Left renal pelvis (tissue), 4 donors: ENCODE results near the gene ASH1L. TPM values are rescaled to one million over a fixed set of nuclear protein-coding genes. Genes with fewer than 3 reads are reported as not detected.
A peak's percentile ranks its signal among the peaks of the same experiment; 100 is the strongest.
"Not testable (repeated sequence)": the region's sequence is repeated elsewhere in the genome, so short reads cannot be mapped to it uniquely, and the experiment has no call there.

Source experiments
- DNase-seq, 4 donors: peaks; one replicate each; pipeline ENCODE4 v3.0.0-alpha.2; 2013; ENCODE audit warnings: low read depth in 4 of 4, low spot score in 3 of 4
- polyA plus RNA-seq, 4 donors: library from polyadenylated mRNA; unstranded; fragments of 120-200 nt; gene quantifications; one replicate each; pipeline ENCODE4 v1.2.1, GENCODE V29; 2013; ENCODE audit not compliant: insufficient read length in 4 of 4

The ASH1L gene
- polyA plus RNA-seq, 4 donors, result 38.3 to 45.5 (median 42.3) TPM

- DNase-seq, result peak in 1 of 4 donors; percentile 14
These were observed 623 bp downstream of the ASH1L start for GRCh38 chr1:155561779-155562580.

GRCh38 chr1:155555915-155556314 lies 6.7 kb downstream of the ASH1L start:
- DNase-seq, result no peak

- DNase-seq, result no peak
These were observed 9.3 kb downstream of the ASH1L start for GRCh38 chr1:155553349-155553748.

GRCh38 chr1:155548706-155549105 lies 13.9 kb downstream of the ASH1L start:
- DNase-seq, result no peak

- no peak for DNase-seq
These were observed 22.4 kb downstream of the ASH1L start for GRCh38 chr1:155540000-155540874.

DNA sequence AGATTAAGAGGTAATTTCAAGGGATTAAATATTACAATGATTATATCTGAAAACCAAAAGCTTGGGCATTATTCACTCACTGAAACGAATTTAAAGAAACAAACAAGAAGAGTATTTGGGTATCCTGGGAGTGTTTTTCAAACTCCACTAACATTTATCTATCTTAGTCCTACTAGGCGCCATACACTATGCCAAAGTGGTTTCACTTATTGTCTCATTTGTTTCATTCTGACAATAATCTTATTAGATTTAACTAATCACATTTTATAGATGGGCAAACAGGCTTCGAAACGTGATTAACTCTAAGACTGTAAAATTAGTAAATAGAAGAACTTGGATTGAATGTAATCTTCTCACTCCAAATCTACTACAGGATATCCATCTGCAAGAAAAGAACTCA lies 25.4 kb downstream of the ASH1L start:
- no peak for DNase-seq

GRCh38 chr1:155531624-155532023 lies 31.0 kb downstream of the ASH1L start:
- no peak for DNase-seq

GRCh38 chr1:155529929-155530328 lies 32.7 kb downstream of the ASH1L start:
- no peak for DNase-seq

DNA sequence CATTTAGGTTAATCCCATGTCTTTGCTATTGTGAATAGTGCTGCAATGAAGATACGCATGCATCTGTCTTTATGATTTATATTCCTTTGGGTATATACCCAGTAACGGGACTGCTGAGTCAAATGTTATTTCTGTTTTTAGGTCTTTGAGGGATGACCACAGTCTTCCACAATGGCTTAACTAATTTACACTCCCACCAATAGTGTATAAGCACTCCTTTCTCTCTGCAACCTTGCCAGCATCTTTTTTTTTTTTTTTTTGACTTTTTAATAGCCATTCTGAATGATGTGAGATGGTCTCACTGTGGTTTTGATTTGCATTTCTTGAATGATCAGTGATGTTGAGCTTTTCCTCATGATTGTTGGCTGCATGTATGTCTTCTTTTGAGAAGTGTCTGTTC lies 33.5 kb downstream of the ASH1L start:
- DNase-seq, result no peak

- DNase-seq, result no peak
These were observed 34.9 kb downstream of the ASH1L start for GRCh38 chr1:155527677-155528076.

GRCh38 chr1:155526356-155526755 lies 36.2 kb downstream of the ASH1L start:
- no peak for DNase-seq

- DNase-seq, result no peak
These were observed 40.5 kb downstream of the ASH1L start for GRCh38 chr1:155522069-155522468.

GRCh38 chr1:155518484-155518883 lies 44.1 kb downstream of the ASH1L start:
- DNase-seq, result no peak

- no peak for DNase-seq
These were observed 47.9 kb downstream of the ASH1L start for GRCh38 chr1:155514582-155515187.

DNA sequence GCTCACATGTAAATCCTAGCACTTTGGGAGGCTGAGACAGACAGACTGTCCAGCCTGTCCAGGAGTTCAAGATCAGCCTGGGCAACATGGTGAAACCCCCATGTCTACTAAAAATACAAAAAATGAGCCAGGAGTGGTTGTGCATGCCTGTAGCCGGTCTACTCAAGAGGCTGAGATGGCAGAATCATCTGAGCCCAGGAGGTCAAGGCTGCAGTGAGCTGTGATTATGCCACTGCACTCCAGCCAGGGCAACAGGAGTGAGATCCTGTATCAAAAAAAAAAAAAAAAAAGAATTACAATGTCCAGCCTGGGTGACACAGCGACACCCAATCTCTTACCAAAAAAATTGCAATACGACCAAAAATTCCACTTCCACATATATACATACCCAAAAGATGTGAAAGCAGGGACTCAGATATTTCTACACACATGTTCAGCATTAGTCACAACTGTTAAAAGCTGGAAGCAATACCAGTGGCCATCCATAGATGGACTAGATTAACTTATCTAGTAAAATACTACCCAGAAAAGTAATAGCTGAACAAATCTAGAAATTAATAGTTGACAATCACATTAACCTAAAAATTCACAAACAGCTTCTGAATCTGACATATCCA lies 49.2 kb downstream of the ASH1L start:
- no peak for DNase-seq

DNA sequence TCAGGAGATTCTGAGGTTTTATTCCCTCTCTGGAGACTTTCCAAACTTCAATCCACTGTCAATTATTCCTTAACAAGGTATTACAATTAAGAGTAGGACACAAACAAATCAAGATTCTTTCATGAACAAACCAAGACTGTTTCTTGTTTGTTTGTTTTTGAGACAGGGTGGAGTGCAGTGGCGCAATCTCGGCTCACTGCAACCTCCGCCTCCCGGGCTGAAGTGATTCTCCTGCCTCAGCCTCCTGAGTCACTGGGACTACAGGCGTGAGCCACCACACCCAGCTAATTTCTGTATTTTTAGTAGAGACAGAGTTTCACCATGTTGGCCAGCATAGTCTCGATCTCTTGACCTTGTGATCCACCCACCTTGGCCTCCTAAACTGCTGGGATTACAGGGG lies 51.2 kb downstream of the ASH1L start:
- not testable (repeated sequence) for DNase-seq

DNA sequence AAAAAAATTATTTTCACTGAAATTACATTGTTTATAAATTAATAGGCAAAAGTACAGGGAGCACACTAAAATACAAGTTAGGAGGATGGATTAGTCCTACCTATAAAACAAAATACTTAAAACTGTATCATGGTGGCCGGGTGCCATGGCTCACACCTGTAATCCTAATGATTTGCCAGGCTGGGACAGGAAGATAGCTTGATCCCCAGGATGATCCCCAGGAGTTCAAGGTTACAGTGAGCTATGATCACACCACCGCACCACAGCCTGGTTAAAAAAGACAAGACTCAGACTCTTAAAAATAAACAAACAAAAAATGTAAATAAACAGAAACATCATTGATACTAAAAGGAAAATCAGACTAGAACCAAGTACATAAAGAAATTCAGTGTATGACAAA lies 53.5 kb downstream of the ASH1L start:
- no peak for DNase-seq

- DNase-seq, result no peak
These were observed 54.7 kb downstream of the ASH1L start for GRCh38 chr1:155507945-155508344.

GRCh38 chr1:155505963-155506362 lies 56.6 kb downstream of the ASH1L start:
- not testable (repeated sequence) for DNase-seq

- no peak for DNase-seq
These were observed 58.4 kb downstream of the ASH1L start for GRCh38 chr1:155504207-155504606.
